ES-I3 (cell line): ENCODE data around the gene OGN.

ENCODE experiments used
- H3K36me3 ChIP-seq: 2 replicates; pipeline ENCODE4 v1.6.1; 2013; ENCODE audit warnings: mild to moderate bottlenecking, low read length, control low read depth, moderate library complexity; ENCODE audit not compliant: insufficient read depth
- H3K4me1 ChIP-seq: 2 replicates; pipeline ENCODE4 v1.6.1; 2013; ENCODE audit warnings: mild to moderate bottlenecking, control low read depth, low read length; ENCODE audit not compliant: insufficient read depth
- H3K9ac ChIP-seq: 2 replicates; pipeline ENCODE4 v1.6.1; 2013; ENCODE audit warnings: low read depth, mild to moderate bottlenecking, low read length, moderate library complexity
- H3K9me3 ChIP-seq: 2 replicates; pipeline ENCODE4 v1.6.1; 2013; ENCODE audit warnings: mild to moderate bottlenecking, low read length, moderate library complexity; ENCODE audit not compliant: control insufficient read depth, insufficient read depth

The OGN gene

GRCh38 chr9:92385477-92385876 is 18.9 kb downstream of the OGN start:
- H3K4me1 ChIP-seq, result no peaks in the 10 kb centered on the region
- no peaks in the 10 kb centered on the region for H3K9me3 ChIP-seq
- H3K36me3 ChIP-seq, result no peaks in the 10 kb centered on the region
- no peak overlapping the region for H3K9ac ChIP-seq

- Histone ChIP-seq H3K9ac (no peak overlapping the region), H3K4me1 (peaks cover 4% of the 10 kb centered on the region; the same call in 1 of the 2 replicates), H3K36me3 (no peaks in the 10 kb centered on the region), H3K9me3 (no peaks in the 10 kb centered on the region)
Measured at GRCh38 chr9:92385001-92385400, 19.4 kb downstream of the OGN start.

GRCh38 chr9:92384375-92384774 is 20.0 kb downstream of the OGN start:
- peaks cover 10% of the 10 kb centered on the region for H3K4me1 ChIP-seq
- no peaks in the 10 kb centered on the region for H3K36me3 ChIP-seq
- H3K9ac ChIP-seq, result no peak overlapping the region
- H3K9me3 ChIP-seq, result no peaks in the 10 kb centered on the region

- Histone ChIP-seq H3K36me3 (no peaks in the 10 kb centered on the region), H3K9me3 (no peaks in the 10 kb centered on the region), H3K9ac (no peak overlapping the region), H3K4me1 (peaks cover 23% of the 10 kb centered on the region)
Measured at GRCh38 chr9:92381775-92382174, 22.6 kb downstream of the OGN start.

- Histone ChIP-seq H3K36me3 (no peaks in the 10 kb centered on the region), H3K9me3 (no peaks in the 10 kb centered on the region), H3K4me1 (peaks cover 23% of the 10 kb centered on the region), H3K9ac (no peak overlapping the region)
Measured at GRCh38 chr9:92380603-92381002, 23.8 kb downstream of the OGN start.

GRCh38 chr9:92378865-92379560 is 25.4 kb downstream of the OGN start:
- peaks cover 23% of the 10 kb centered on the region for H3K4me1 ChIP-seq
- no peaks in the 10 kb centered on the region for H3K36me3 ChIP-seq
- no peaks in the 10 kb centered on the region for H3K9me3 ChIP-seq
- no peak overlapping the region for H3K9ac ChIP-seq

GRCh38 chr9:92377876-92378275 is 26.5 kb downstream of the OGN start:
- Histone ChIP-seq H3K9me3 (no peaks in the 10 kb centered on the region), H3K4me1 (peaks cover 23% of the 10 kb centered on the region), H3K9ac (no peak overlapping the region), H3K36me3 (no peaks in the 10 kb centered on the region)

GRCh38 chr9:92373167-92373566 is 31.2 kb downstream of the OGN start:
- peaks cover 7% of the 10 kb centered on the region; the same call in 1 of the 2 replicates for H3K4me1 ChIP-seq
- no peaks in the 10 kb centered on the region for H3K36me3 ChIP-seq
- H3K9ac ChIP-seq, result no peak overlapping the region
- no peaks in the 10 kb centered on the region for H3K9me3 ChIP-seq

GRCh38 chr9:92369075-92369474 is 35.3 kb downstream of the OGN start:
- Histone ChIP-seq H3K9me3 (no peaks in the 10 kb centered on the region; the same call in 1 of the 2 replicates), H3K4me1 (0 out of 2 replicates have a peak, but pooled peaks cover 6% of the 10 kb centered on the region), H3K36me3 (no peaks in the 10 kb centered on the region), H3K9ac (no peak overlapping the region)

- H3K9me3 ChIP-seq, result no peaks in the 10 kb centered on the region; the same call in 1 of the 2 replicates
- no peaks in the 10 kb centered on the region for H3K4me1 ChIP-seq
- no peaks in the 10 kb centered on the region for H3K36me3 ChIP-seq
- H3K9ac ChIP-seq, result no peak overlapping the region
Measured at GRCh38 chr9:92360083-92360482, 44.3 kb downstream of the OGN start.

GRCh38 chr9:92359394-92359995 is 44.9 kb downstream of the OGN start:
- Histone ChIP-seq H3K9ac (no peak overlapping the region), H3K9me3 (no peaks in the 10 kb centered on the region; the same call in 1 of the 2 replicates), H3K4me1 (no peaks in the 10 kb centered on the region), H3K36me3 (no peaks in the 10 kb centered on the region)

GRCh38 chr9:92353051-92353450 is 51.3 kb downstream of the OGN start:
- no peaks in the 10 kb centered on the region; the same call in 1 of the 2 replicates for H3K36me3 ChIP-seq
- H3K9ac ChIP-seq, result no peak overlapping the region
- no peaks in the 10 kb centered on the region for H3K4me1 ChIP-seq
- no peaks in the 10 kb centered on the region for H3K9me3 ChIP-seq

GRCh38 chr9:92350740-92351133 is 53.6 kb downstream of the OGN start:
- peaks cover 2% of the 10 kb centered on the region; the same call in 1 of the 2 replicates for H3K36me3 ChIP-seq
- H3K9ac ChIP-seq, result no peak overlapping the region

GRCh38 chr9:92349771-92350739 is 54.3 kb downstream of the OGN start:
- Histone ChIP-seq H3K9ac (no peak overlapping the region), H3K4me1 (no peaks in the 10 kb centered on the region), H3K9me3 (no peaks in the 10 kb centered on the region), H3K36me3 (peaks cover 2% of the 10 kb centered on the region; the same call in 1 of the 2 replicates)

More at GRCh38 chr9:92350740-92351133, 53.6 kb downstream of the OGN start:
- Histone ChIP-seq H3K4me1 (no peaks in the 10 kb centered on the region), H3K9me3 (no peaks in the 10 kb centered on the region)
